H1 (cell line): ENCODE measurements around the gene AAMP. TPM values are rescaled to one million over a fixed set of nuclear protein-coding genes. Genes with fewer than 3 reads are reported as not detected.

ENCODE experiments used
- CTCF ChIP-seq, 3 experiments: IDR thresholded peaks; 1 replicate in 2 of 3; 2 replicates in 1 of 3; pipeline versions ENCODE4 v1.5.1 to v1.6.1; 2011; ENCODE audit warnings: low read length in 3 of 3, mild to moderate bottlenecking in 3 of 3, inconsistent platforms in 2 of 3, low read depth in 1 of 3, moderate library complexity in 1 of 3; ENCODE audit not compliant: insufficient read depth in 1 of 3; ENCODE audit errors: control extremely low read depth in 1 of 3
- ZNF274 ChIP-seq: IDR thresholded peaks from 2 replicates; pipeline ENCODE4 v1.7.0; 2012; ENCODE audit warnings: low read length, borderline replicate concordance; ENCODE audit errors: extremely low read depth
- polyA plus RNA-seq, 7 experiments: library from polyadenylated mRNA; depleted of rRNA in 3 of 7; stranded (reverse) in 5 of 7; unstranded in 2 of 7; fragments of >200 nt in 5 of 7; fragments of 200-250 nt in 2 of 7; gene quantifications; 1 replicate in 5 of 7; 2 replicates in 1 of 7; 4 replicates in 1 of 7; pipeline versions ENCODE4 v1.2.1 to v1.2.3, GENCODE V29; 2011 to 2013; ENCODE audit warnings: missing spikeins in 2 of 7, mixed read lengths in 2 of 7
- total RNA-seq: library from RNA; stranded (reverse); fragmentation: NEBNext Ultra II Directional; extraction: Animal tissue kit (Norgen Biotek cat#: 25700); gene quantifications from 2 replicates; pipeline ENCODE4 v1.2.1, GENCODE V29; 2021

The AAMP gene
- total and polyA plus RNA-seq, 2 of the 8 experiments (the other 6 are each of a cell fraction or from before 2014, with no cell fraction given) = 119 to 125 TPM

- TF ChIP-seq CTCF (IDR thresholded peaks at IDR 0.05; ENCODE audit: control extremely low read depth in 1 of 3, insufficient read depth in 1 of 3, low read depth in 1 of 3, low read length in 3 of 3) (no peak), ZNF274 (no peak)
Measured at GRCh38 chr2:218259099-218259961, 10.6 kb downstream of the AAMP start (continued).
